NOMO-1 treated with dmso at 0.1 percent for 144 hours (cell line): ENCODE data around the gene GMEB2.
"Not testable (repeated sequence)": the region's sequence is repeated elsewhere in the genome, so short reads cannot be mapped to it uniquely, and the experiment has no call there.

Experiments
- DNase-seq: peaks from one replicate; lab custom pipeline; 2025; ENCODE audit not compliant: unreplicated experiment; lab: John Stamatoyannopoulos, UW

Gene GMEB2

DNA sequence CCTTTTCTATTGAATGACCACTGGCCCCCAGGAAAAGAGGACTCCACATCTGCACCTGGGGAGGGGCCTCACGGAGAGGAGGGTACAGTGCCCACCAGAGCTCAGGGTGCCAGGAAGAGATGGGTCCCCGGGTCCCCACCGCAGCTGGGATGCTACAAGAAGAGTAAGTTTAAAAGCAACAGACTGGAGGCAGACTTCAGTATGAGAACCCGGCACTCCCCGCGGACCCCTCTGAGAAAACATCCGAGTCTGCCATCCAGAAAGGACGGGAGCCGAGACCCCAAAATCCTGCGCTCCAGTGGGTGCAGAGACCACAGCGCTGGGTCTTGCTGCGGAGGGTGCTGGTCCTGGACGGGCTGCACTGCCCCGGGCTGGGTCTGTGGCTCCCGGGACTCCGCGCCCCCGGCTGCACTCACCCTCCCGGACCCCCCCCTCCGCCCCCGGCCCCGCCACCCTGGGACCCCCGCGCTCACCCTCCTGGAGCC, 53.2 kb downstream of the GMEB2 start:
- DNase-seq: no peak

DNA sequence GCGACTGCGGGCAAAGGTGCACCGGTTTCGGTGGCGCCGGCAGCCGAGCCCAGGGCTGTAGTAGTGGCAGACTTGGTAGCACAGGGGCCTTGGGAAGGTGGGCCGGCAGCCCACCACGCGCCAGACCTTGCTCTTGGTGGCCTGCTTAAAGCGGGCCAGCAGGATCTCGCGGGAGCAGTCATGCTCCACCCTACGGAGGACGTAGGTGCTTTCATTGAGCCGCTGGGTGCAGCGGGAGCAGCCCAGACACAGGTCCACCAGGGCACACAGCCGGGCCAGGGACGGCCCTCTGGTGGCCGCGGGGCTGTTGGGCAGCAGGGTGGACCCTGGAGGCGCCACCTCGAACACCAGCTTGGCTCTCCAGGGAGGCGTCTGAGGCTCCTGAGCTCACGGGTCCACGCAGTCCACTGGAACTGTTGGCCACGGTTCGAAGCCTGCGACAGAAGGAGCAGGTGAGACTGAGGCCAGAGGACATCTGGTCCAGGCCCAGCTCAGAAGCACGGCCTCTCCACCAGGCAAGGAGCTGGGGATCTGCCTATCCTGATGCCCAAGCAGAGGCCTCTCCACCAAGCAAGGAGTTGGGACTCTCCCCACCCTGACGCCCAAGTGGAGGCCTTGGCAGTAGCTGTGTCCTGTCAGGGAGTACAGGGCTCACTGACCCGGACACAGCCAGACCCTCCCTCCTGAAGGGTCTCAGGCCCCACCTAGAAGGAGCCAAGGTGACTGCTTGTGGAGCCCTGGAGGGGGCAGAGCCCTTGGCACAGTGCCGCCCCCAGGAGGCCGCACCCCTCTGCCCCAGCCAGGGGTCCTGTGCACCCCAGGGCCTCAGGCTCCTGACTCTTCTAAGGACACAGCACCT, 53.9 kb downstream of the GMEB2 start:
- no peak for DNase-seq

DNA sequence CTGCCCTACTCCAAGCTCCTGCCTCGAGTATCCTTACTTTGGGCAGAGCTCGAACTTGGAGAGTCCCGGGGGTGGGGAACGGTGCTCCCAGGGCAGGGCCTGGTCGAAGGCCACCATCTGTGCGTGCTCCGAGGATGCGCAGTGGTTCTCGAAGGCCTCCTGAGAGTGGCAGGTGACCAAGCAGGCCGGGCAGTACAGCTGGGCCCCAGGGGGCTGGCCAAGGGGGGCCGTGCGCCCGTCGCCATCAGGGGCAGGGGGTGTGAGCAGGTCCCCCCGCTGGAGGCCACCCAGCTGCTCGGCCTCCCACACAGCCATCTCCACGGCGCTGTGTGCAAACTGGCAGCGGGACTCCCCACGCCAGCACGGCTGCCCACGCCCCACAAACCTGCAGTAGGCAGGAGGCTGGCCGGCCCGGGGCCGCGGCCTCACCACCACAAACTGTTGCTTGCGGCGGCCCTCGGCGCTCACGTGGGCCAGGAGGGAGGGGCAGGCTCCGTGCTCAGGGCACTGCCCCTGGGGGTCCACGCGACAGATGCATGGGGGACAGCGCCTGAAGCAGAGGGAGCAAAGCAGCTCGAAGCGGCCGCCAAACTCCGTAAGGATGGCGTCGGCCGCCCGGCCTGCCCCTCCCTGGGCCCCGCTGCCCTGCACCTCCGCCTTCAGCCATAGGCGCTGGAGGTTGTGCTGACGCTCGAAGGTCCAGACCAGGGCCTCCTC, 54.7 kb downstream of the GMEB2 start:
- no peak for DNase-seq

DNA sequence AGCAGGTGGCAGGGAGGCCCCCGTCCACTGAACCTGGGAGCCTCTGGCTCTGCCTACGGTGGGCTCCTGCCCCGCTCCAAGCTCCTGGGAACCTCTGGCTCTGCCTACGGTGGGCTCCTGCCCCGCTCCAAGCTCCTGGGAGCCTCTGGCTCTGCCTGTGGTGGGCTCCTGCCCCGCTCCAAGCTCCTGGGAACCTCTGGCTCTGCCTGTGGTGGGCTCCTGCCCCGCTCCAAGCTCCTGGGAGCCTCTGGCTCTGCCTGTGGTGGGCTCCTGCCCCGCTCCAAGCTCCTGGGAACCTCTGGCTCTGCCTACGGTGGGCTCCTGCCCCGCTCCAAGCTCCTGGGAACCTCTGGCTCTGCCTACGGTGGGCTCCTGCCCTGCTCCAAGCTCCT, 55.8 kb downstream of the GMEB2 start:
- DNase-seq: not testable (repeated sequence)

DNA sequence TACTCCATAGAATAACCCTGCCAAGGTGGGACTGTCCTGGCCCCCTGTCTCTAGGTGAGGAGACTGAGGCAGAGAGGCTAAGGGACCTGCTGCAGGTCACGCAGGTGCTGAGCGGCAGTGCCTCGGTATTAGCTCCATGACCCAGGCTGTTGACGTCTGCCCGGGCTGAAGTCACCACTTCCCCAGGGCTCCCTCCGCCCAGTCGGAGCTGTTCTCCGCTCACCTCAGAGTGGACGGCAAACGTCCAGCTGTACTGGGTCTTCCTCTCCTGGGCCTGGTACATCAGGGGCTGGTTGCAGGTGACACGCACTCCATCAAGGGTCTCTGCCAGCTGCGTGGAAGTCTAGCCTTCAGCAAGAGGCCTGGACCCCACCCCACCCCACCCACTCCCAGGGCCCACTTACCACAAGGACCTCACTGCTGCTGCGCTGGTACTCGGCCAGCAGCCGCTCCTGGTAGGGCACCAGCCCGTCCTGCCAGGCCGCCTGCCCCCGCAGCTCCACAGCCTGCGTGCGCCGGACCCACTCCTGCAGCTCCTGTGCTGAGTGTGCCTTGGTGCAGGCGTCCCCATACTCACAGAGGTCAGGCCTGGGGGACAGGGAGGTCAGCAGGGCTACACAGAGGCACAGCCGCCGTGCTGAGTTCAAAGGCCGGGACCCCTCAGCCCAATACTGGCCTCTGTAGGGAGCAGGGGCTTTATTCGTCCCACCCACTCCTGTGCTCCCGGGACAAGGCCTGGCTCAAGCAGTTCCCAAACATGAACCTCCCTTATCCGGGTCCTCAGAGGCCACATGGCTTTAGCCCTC, 56.4 kb downstream of the GMEB2 start:
- no peak for DNase-seq

DNA sequence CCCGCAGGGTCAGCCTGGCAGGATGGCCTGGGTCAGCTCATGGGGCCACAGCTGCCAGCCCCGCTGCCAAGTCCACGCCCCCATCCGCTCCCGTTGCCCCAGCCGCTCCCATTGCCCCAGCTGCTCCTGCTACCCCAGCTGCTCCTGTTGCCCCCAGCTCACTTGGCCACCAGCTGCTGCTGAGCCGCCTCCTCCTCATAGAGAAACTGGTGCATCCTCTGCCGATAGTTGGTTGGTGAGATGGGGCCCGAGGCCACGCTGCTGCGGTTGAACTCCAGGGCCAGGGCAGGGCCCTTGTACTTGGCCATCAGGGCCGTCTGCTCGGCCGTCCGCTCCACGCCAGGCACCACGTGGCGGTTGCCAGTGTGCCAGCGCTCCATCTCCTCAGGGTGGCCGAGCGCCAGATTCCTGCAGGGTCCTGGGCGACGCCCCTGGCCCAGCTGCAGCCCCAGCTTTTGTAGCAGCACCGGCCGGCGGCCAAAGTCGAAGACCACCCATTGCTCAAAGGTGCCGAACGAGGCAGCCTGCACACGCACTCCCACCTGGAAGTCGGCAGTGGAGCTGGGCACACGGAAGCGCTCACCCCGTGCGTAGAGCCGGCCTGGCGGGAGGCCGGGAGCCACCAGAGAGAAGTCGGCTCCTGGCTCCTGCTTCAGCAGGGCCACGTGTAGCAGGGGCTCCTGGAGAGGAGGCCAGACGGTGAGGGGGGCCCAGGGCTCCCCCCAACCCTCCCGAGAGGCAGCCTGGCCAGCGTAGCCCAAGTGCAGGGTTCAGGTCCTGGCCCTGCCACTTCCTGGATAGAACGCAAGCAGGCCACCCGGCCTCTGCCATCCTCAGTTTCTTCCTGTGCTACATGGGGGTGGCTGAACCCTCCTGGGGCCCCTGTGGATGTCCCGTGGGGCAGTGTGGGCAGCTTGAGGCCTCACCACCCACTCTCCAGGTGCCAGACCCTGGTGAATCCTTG, 57.6 kb downstream of the GMEB2 start:
- no peak for DNase-seq

DNA sequence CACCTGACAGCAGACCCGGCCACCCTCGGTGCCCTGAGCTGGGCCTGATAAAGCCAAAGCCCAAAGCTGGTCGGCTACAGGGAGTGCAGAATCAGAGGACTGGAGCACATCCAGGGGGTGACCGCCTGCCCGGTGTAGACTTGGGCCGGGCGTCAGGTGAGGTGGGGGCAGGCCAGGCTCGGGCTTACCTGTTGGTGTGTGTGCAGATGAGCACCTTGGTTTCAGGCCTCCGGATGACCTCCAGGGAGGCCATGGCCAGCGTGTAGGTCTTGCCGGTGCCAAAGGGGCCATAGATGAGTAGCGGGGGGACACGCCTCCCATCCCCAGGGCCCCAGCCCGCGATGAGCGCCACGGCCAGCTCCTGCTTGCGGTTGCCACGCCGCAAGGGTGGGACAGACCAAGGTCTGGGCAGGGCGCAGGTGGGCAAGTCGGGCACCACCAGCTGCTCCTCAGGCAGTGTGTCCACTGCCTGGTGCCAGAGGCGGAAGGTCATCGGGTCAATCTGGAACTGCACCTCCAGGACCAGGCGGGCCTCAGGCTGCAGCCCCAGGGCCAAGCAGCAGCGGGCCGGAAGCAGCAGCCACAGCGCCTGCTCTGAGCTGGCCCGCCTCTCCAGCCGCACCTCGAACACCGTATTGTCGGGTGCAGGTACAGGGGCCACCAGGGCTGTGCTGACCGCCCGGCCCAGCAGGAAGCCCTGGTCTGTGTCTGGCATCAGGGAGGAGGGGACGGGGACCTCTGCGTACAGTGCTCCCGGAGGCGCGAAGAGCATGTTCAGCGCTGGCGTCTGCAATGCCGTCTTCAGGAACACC, 58.5 kb downstream of the GMEB2 start:
- no peak for DNase-seq

DNA sequence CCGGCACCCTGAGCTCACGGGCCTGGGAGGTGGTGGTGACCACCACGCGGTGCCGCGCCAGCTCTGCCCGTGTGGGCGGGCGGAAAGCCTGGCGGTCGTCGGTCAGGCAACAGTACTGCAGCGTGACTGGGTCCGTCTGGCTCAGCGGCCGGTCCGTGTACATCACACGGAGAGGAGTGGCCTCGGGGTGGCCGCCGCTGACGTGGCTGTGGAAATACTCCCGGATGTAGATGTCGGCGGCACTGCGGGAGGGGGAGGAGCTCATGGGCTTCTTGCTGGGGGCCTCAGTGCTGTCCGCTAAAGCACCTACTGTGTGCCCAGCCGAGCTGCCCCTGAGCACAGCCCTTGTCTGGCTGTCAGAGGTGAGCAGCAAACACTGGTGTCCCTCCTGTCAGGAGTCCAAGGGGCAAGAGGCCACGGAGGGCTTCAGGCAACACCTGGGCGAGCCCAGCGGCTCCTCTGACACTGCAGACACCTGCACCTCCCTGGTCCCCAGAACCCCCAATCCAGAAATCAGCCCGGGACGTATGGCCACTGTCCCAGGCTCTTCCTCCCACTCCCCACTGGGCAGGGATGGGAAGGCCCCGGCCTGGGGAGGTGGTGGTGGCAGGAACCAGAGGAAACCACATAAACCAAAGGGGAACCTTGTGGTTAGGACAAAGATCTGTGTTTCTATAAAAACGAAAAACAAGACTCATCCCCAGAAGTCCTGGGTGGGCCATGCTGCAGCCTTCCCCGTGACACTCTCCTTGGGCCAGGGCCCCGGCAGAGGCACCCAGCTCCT, 59.3 kb downstream of the GMEB2 start:
- peak; percentile 48 for DNase-seq

DNA sequence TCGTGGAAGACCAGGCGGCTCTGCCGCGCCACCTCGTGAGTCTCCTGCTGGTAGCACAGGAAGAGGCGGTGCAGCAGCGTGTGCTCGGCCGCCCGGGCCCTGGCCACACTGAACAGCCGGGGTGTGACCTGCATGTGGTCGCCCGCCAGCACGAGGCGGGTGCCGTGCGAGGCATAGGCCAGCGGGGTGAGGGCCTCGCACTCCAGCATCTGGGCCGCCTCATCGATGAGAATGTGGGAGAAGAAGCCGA, 59.8 kb downstream of the GMEB2 start:
- peak; percentile 37 for DNase-seq

DNA sequence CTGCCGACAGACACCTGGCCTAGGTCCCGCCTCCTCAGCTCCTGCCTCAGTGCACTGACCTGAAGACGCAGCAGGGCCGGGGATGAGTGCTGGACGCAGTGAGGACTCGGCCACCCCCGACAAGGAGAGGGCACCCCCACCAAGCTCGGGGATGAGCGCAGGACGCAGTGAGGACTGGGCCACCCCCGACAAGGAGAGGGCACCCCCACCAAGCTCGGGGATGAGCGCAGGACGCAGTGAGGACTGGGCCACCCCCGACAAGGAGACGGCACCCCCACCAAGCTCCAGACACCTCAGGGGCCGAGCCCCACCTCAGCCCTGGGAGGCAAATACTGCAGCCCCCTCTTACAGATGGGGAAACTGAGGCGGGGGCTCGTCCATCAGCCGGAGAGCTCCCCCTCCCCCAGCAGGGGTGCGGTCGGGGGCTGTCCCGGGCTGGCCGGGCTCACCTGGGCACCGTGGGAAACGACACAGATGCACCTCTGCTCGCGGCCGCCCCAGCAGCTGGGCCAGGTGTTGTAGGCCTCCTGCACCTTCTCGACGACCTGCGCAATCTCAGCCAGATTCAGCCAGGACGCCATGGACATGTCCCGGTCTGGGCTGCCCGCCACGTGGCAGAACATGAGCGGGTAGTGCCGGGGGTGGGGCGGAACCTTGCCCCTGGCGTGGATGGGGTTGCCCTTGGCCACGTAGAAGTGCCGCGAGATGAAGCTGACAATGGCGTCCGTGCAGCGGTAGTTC, 60.3 kb downstream of the GMEB2 start:
- DNase-seq: no peak

DNA sequence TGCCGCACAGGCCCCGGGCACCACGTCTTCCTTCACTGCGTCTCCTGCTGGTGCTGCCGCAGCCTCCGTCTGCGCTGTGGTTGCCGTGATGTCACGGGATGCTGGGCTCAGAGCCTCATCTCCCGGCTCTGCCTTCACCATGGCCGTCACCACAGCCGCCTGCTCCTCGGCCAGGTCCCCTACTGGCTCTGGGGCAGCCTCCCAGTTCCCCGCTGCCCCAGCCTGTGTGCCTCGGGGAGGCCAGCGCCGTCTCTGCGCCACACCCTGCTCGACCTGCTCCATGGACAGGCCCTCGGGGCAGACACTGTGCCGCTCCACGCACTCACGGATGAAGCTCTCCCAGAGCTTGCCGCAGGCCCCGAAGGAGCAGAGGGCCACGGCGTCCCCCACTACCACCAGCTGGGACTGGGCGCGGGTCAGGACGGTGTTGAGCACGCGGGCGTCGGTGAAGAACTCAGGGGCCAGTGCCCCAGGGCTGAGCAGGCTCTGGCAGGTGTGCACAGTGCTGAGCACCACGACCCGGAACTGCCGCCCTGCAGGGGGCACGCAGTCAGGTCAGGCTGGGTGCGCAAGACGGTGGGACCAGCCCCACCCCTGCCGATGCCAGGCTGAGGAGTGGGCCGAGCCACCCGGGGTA, 61.1 kb downstream of the GMEB2 start:
- DNase-seq: no peak

DNA sequence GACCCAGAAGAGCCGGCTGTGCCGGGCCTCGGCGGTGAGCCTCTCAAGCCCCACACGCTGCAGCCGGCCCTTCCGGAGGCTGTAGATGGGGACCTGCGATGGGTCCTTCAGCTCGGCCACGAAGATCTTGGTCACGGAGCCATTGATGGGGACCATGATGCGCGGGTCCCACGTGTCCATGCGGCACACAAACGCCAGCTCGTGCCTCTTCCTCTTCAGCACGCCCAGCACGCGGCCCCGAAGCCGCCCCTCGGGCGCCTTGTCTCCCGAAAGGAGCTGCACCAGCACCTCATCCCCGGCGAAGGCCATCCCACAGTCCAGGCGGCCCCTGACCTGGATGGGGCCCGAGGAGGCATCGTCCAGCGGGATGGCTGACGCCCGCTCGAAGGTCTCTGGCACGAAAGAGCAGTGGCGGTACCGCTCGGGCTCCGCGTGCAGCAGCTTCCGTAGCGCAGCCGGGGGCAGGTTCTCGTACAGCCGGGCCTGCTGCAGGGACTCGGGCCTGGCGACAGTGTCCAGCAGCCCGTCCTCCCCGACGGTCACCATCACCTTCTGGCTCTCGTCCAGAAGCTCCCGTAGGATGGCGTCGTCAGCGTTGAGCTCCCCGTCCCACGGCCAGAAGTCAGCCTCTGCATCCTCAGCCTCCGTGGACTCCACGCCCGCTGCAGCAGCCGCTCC, 61.7 kb downstream of the GMEB2 start:
- no peak for DNase-seq

DNA sequence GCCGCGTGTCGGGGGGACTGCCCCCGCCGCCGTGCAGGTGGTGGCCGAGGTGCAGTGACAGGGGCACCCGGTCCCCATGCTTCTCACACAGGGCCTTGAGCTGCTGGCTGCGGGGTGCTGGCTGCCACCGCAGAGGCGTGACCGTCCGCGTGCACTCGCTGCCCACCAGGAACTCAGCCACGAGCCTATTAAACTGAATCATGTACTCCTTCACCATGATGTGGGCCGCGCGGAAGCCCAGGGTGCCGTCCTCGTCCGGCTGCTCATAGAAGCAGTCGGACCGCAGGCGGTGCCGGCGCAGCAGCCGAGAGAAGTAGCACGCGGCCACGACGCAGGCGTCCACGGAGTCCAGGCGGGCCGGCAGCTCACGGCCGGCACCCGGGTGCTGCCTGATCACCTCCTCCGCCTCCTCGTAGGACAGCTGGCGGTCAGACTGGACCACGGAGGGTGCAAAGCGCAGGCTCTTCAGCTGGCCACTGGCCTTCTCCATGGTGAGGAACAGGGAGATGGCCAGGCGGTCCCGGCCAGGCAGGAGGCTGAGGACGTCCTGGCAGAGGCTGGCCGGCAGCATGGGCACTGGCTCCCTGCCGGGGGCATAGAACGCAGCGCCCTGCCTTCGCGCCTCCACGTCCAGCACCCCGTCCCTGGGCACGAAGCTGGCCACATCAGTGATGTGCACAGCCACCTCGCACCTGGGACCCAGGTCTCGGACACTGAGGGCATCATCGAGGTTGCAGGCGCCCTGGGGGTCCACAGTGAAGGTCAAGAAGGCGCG, 62.7 kb downstream of the GMEB2 start:
- DNase-seq: no peak

DNA sequence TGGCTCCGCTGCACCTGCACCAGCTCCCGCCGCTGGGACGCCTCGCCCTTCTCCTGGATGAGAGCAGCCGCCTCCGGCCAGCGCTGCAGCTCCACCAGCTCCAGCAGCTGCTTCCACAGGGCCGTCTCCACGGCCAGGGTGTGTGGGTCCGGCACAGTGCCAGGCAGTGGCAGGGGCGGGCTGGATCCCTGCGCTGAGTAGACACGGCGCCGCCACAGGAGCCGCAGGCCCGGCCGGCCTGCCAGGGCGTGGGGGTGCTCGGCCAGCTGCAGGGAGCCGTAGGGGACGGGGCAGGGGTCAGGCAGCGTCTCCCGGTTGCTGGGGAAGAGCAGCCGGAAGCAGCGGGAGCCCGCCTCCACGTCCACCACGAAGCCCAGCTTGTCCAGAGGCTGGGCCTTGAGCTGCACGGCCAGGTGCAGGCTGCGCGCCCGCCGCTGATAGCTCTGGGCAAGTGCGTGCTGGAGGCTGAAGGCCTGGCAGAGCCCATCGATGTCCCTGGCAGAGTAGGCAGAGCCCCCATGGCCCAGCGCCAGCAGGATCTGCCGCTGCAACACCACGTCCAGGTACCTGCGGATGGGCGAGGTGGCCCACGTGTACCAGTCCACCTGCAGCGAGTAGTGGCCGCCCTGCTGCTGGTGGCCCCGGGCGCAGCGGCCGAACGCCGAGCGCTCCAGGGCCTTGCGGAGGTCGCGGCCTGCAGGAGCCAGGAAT, 63.5 kb downstream of the GMEB2 start:
- no peak for DNase-seq

DNA sequence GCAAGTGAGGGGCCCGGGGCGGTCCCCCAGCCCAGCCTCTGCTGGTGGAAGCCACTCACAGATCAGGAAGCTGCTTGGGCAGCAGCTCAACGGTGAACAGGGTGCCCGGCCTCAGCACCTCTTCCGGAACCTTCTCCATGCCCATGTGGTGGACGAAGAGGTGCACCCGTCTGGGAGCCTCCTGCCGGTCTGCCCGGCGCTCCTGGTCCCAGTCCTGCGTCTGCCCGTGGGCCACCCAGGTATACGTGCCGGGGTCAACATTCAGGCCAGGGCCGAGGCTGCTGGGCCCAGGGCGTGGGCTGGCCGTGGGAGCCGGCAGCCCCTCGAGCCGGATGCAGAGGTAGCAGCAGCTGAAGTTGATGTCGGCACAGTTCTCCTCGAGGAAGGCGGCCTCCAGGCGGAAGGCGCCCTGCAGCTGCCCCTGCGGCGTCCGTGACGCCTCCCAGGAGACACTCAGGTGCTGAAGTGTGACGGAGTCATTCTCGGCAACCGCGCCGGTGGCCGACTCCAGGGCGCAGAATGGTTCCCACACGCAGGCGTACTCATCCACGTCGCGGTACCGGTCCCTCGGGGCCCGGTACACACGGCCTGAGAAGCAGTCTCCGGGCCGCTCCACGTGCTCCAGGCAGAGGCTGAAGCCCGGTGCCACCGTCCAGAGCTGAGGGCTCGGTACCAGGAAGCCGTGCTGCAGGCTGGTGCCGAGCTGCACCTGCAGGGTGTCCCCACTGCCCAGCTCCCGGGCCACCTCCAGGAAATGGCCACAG, 64.3 kb downstream of the GMEB2 start:
- no peak for DNase-seq
